GM12878 (cell line): ENCODE data around the gene CDC14B. TPM values are rescaled to one million over a fixed set of nuclear protein-coding genes. Genes with fewer than 3 reads are reported as not detected.

ENCODE experiments used
- ATAC-seq: fragments of 200-7000 bp; cut with Tn5 transposase; 3 replicates; pipeline ENCODE4 v1.9.1; 2020; ENCODE audit warnings: mild to moderate bottlenecking, moderate library complexity
- BruUV-seq: library from RNA; stranded (reverse); fragments of 400-500 nt; replicated peaks from 2 replicates; lab custom pipeline; 2021; lab: Mats Ljungman, UMichigan
- CTCF ChIA-PET: fragments of 300-600 bp; sonication (Branson Sonifier 250); formaldehyde crosslinking; extraction: SDS; loops from one replicate; lab custom pipeline; 2021; ENCODE audit warnings: inconsistent platforms; lab: Yijun Ruan, JAX
- POLR2A ChIA-PET: fragments of 350-600 bp; formaldehyde crosslinking; extraction: SDS; loops from one replicate; lab custom pipeline; 2021; ENCODE audit warnings: inconsistent platforms; lab: Charles Lee
- RAD21 ChIA-PET: fragments of 300-600 bp; sonication (Branson Sonifier 250); formaldehyde crosslinking; loops from one replicate; lab custom pipeline; 2023; ENCODE audit warnings: antibody characterized with exemption; ENCODE audit not compliant: unreplicated experiment; lab: Charles Lee
- SMC1A ChIA-PET: fragments of 300-600 bp; sonication (Branson Sonifier 250); formaldehyde crosslinking; loops from one replicate; lab custom pipeline; 2023; ENCODE audit not compliant: unreplicated experiment, uncharacterized antibody; lab: Charles Lee
- DNase-seq: peaks from one replicate; pipeline ENCODE4 v3.0.0-alpha.2; 2011; ENCODE audit warnings: low read depth, low spot score
- FAIRE-seq: peaks from 3 replicates; lab custom pipeline; 2011; peaks lifted over from hg19 to GRCh38; lab: Jason Lieb, UNC
- H2AFZ ChIP-seq: 2 replicates; pipeline ENCODE4 v1.6.0; 2011; ENCODE audit warnings: low read depth, low read length, control low read depth; ENCODE audit not compliant: control insufficient read depth
- H3K27ac ChIP-seq: 2 replicates; pipeline ENCODE4 v1.5.1; 2011; ENCODE audit warnings: control low read depth; ENCODE audit not compliant: control insufficient read depth, insufficient read depth
- H3K27me3 ChIP-seq, 2 experiments: replicated peaks in 1 of 2; 2 replicates each; pipeline versions ENCODE4 v1.6.0 to v1.6.1; 2011; ENCODE audit warnings: low read length in 1 of 2; ENCODE audit not compliant: control insufficient read depth in 2 of 2, insufficient read depth in 2 of 2
- H3K36me3 ChIP-seq, 2 experiments: 2 replicates each; pipeline ENCODE4 v1.5.1; 2011; ENCODE audit warnings: low read length in 1 of 2; ENCODE audit not compliant: control insufficient read depth in 2 of 2, insufficient read depth in 2 of 2
- H3K4me1 ChIP-seq: 2 replicates; pipeline ENCODE4 v1.6.1; 2011; ENCODE audit warnings: mild to moderate bottlenecking, low read length, moderate library complexity, mixed read lengths; ENCODE audit not compliant: control insufficient read depth, insufficient read depth
- H3K4me2 ChIP-seq: 2 replicates; pipeline ENCODE4 v1.6.0; 2011; ENCODE audit warnings: control low read depth; ENCODE audit not compliant: control insufficient read depth, insufficient read depth
- H3K4me3 ChIP-seq: fragments of 200-600 bp; sonication (generic); 2 replicates; pipeline ENCODE4 v1.5.1; 2016
- H3K79me2 ChIP-seq: 2 replicates; pipeline ENCODE4 v1.6.0; 2011; ENCODE audit warnings: low read length; ENCODE audit not compliant: control insufficient read depth, insufficient read depth
- H3K9ac ChIP-seq: 2 replicates; pipeline ENCODE4 v1.8.0; 2011; ENCODE audit warnings: low read length, control low read depth, mixed read lengths; ENCODE audit not compliant: control insufficient read depth, insufficient read depth
- H3K9me3 ChIP-seq: replicated peaks from 3 replicates; pipeline ENCODE4 v1.5.1; 2011; ENCODE audit warnings: mild to moderate bottlenecking, low read length; ENCODE audit not compliant: control insufficient read depth, insufficient read depth
- H4K20me1 ChIP-seq: 2 replicates; pipeline ENCODE4 v1.6.0; 2011; ENCODE audit not compliant: control insufficient read depth, insufficient read depth
- ASH2L ChIP-seq: fragments of 300-600, 200-600 bp; sonication (generic); IDR thresholded peaks from 2 replicates; pipeline ENCODE4 v1.6.1; 2017; ENCODE audit warnings: low read depth, mild to moderate bottlenecking, borderline replicate concordance
- CBFB ChIP-seq: IDR thresholded peaks from 2 replicates; pipeline ENCODE4 v1.6.1; 2016; ENCODE audit warnings: antibody characterized with exemption, low read depth
- CEBPB ChIP-seq, 2 experiments: fragments of 150-350 bp in 1 of 2; IDR thresholded peaks; 2 replicates each; pipeline ENCODE4 v1.6.1; 2012 to 2014; ENCODE audit warnings: low read depth in 2 of 2, low read length in 2 of 2, borderline replicate concordance in 1 of 2, inconsistent platforms in 1 of 2
- EED ChIP-seq: sonication (generic); IDR thresholded peaks from 2 replicates; pipeline ENCODE4 v1.6.1; 2016; ENCODE audit warnings: antibody characterized with exemption, low read depth
- IKZF2 ChIP-seq, 2 experiments: fragments of 450-650 bp; IDR thresholded peaks; 2 replicates each; pipeline ENCODE4 v1.6.1; 2017; ENCODE audit warnings: mild to moderate bottlenecking in 2 of 2, moderate library complexity in 2 of 2
- JUND ChIP-seq: IDR thresholded peaks from 2 replicates; pipeline ENCODE4 v1.6.1; 2012; ENCODE audit warnings: low read depth, mild to moderate bottlenecking, low read length, improper control_type of control experiment, moderate library complexity
- KLF5 ChIP-seq: fragments of 450-650 bp; IDR thresholded peaks from 2 replicates; pipeline ENCODE4 v1.6.1; 2014; ENCODE audit warnings: mild to moderate bottlenecking; ENCODE audit not compliant: partially characterized antibody
- PAX5 ChIP-seq: IDR thresholded peaks from 2 replicates; pipeline ENCODE4 v1.6.1; 2011; ENCODE audit warnings: low read depth, low read length, borderline replicate concordance
- PBX3 ChIP-seq: IDR thresholded peaks from 2 replicates; pipeline ENCODE4 v1.6.1; 2011; ENCODE audit warnings: mild to moderate bottlenecking, low read depth, low read length, moderate library complexity; ENCODE audit not compliant: insufficient replicate concordance
- RUNX3 ChIP-seq: IDR thresholded peaks from 2 replicates; pipeline ENCODE4 v1.6.1; 2012; ENCODE audit warnings: low read length, inconsistent platforms
- SIN3A ChIP-seq: IDR thresholded peaks from 2 replicates; pipeline ENCODE4 v1.6.1; 2012; ENCODE audit warnings: low read depth, low read length, improper control_type of control experiment
- SMAD1 ChIP-seq: fragments of 450-650 bp; IDR thresholded peaks from 2 replicates; pipeline ENCODE4 v1.6.1; 2018; ENCODE audit warnings: mild to moderate bottlenecking, low read depth; ENCODE audit not compliant: partially characterized antibody
- SMC3 ChIP-seq: IDR thresholded peaks from 2 replicates; pipeline ENCODE4 v1.6.1; 2011; ENCODE audit warnings: low read length, improper control_type of control experiment, borderline replicate concordance
- STAT1 ChIP-seq: fragments of 450-650 bp; conservative IDR thresholded peaks from 2 replicates; pipeline ENCODE4 v1.6.1; 2014; ENCODE audit warnings: antibody characterized with exemption, mild to moderate bottlenecking
- ZNF622 ChIP-seq: fragments of 450-650 bp; IDR thresholded peaks from 2 replicates; pipeline ENCODE4 v1.6.1; 2017; ENCODE audit warnings: mild to moderate bottlenecking, inconsistent platforms
- WGBS: methylation state at CpG from one replicate; pipeline ENCODE4 v1.1.6; 2016; ENCODE audit warnings: low lambda C conversion rate; ENCODE audit not compliant: insufficient replicate concordance, insufficient coverage; ENCODE audit errors: missing lambda C conversion rate; 5-methylcytosine and 5-hydroxymethylcytosine counted together
- in situ Hi-C: fragments of 300-500 bp; cut with MboI; formaldehyde crosslinking; loops from 9 replicates; pipeline ENCODE4 v1.14.3; 2018; ENCODE audit warnings: mixed read lengths
- intact Hi-C: fragments of 100-400 bp; cut with micrococcal nuclease; formaldehyde crosslinking; loops from one replicate; pipeline ENCODE4 v1.14.2; 2022; ENCODE audit not compliant: unreplicated experiment
- polyA plus RNA-seq, 11 experiments: library from polyadenylated mRNA; depleted of rRNA in 4 of 11; unstranded in 6 of 11; stranded (reverse) in 5 of 11; fragments of >200 nt; fragmentation: Nextera tagmentation in 4 of 11; fragmentation: Illumina TruSeq in 1 of 11; extraction: Ambion mirVana in 4 of 11; extraction: Trizol in 1 of 11; gene quantifications; 1 replicate in 1 of 11; 2 replicates in 10 of 11; pipeline versions ENCODE4 v1.2.1 to v1.2.3, GENCODE V29; 2011 to 2016; ENCODE audit warnings: inconsistent platforms in 2 of 11, missing spikeins in 2 of 11, low read depth in 1 of 11
- total RNA-seq, 4 experiments: library from RNA; depleted of rRNA in 3 of 4; stranded (reverse); fragments of >200 nt in 3 of 4; fragmentation: Illumina TruSeq in 1 of 4; extraction: Trizol in 1 of 4; gene quantifications; 2 replicates each; pipeline versions ENCODE4 v1.2.1 to v1.2.3, GENCODE V29; 2013 to 2021
- TF ChIP-seq, protein P1 (sequence below): fragments of 450-650 bp; IDR thresholded peaks from 2 replicates; pipeline ENCODE4 v1.6.1; 2017; ENCODE audit warnings: antibody characterized with exemption, mild to moderate bottlenecking, moderate library complexity
- TF ChIP-seq, protein P2 (sequence below): fragments of 150-350 bp; IDR thresholded peaks from 2 replicates; pipeline ENCODE4 v1.6.1; 2014; ENCODE audit warnings: mild to moderate bottlenecking, low read depth, low read length

CDC14B gene
- total and polyA plus RNA-seq, 10 of the 15 experiments (the other 5 are each of a cell fraction or from before 2014, with no cell fraction given), result 3.7 to 11.7 (median 6.2) TPM

- ATAC-seq (no peak), FAIRE-seq (no peak), DNase-seq (no peak)
- H3K9ac ChIP-seq, result no peak overlapping the region
- CTCF ChIA-PET, result no interaction called here
- no peak overlapping the region for H3K27ac ChIP-seq
- no peaks in the 10 kb centered on the region for H3K36me3 ChIP-seq
- no TSS peak for BruUV-seq
- SMC1A ChIA-PET, result no interaction called here
- intact Hi-C loops, result no loop called here
- H3K27me3 ChIP-seq, result peaks cover 2 to 16% of the 10 kb centered on the region in 2 experiments; a peak in 3 of 4 replicates
- WGBS, result 39% methylated on average over 6 of the region's 6 CpGs
- no peak overlapping the region for H3K4me3 ChIP-seq
- POLR2A ChIA-PET, result no interaction called here
- H4K20me1 ChIP-seq, result no peaks in the 10 kb centered on the region
- no peaks in the 10 kb centered on the region for H3K79me2 ChIP-seq
- RAD21 ChIA-PET, result no interaction called here
- in situ Hi-C loops, result no loop called here
- H2AFZ ChIP-seq, result no peak overlapping the region
- H3K4me1 ChIP-seq, result no peaks in the 10 kb centered on the region
- H3K4me2 ChIP-seq, result no peak overlapping the region
- TF ChIP-seq CEBPB (IDR thresholded peaks at IDR 0.05; ENCODE audit: borderline replicate concordance in 1 of 2, low read depth in 2 of 2, low read length in 2 of 2) (no peak), SIN3A (no peak), SMAD1 (no peak), PAX5 (no peak), EED (no peak), ASH2L (no peak), KLF5 (no peak), IKZF2 (IDR thresholded peaks at IDR 0.05) (no peak), PBX3 (no peak), RUNX3 (no peak), ZNF622 (no peak), STAT1 (no peak), CBFB (no peak), JUND (no peak), SMC3 (no peak)
- TF ChIP-seq, protein P1, sequence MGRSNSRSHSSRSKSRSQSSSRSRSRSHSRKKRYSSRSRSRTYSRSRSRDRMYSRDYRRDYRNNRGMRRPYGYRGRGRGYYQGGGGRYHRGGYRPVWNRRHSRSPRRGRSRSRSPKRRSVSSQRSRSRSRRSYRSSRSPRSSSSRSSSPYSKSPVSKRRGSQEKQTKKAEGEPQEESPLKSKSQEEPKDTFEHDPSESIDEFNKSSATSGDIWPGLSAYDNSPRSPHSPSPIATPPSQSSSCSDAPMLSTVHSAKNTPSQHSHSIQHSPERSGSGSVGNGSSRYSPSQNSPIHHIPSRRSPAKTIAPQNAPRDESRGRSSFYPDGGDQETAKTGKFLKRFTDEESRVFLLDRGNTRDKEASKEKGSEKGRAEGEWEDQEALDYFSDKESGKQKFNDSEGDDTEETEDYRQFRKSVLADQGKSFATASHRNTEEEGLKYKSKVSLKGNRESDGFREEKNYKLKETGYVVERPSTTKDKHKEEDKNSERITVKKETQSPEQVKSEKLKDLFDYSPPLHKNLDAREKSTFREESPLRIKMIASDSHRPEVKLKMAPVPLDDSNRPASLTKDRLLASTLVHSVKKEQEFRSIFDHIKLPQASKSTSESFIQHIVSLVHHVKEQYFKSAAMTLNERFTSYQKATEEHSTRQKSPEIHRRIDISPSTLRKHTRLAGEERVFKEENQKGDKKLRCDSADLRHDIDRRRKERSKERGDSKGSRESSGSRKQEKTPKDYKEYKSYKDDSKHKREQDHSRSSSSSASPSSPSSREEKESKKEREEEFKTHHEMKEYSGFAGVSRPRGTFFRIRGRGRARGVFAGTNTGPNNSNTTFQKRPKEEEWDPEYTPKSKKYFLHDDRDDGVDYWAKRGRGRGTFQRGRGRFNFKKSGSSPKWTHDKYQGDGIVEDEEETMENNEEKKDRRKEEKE, result no peak
- TF ChIP-seq, protein P2, sequence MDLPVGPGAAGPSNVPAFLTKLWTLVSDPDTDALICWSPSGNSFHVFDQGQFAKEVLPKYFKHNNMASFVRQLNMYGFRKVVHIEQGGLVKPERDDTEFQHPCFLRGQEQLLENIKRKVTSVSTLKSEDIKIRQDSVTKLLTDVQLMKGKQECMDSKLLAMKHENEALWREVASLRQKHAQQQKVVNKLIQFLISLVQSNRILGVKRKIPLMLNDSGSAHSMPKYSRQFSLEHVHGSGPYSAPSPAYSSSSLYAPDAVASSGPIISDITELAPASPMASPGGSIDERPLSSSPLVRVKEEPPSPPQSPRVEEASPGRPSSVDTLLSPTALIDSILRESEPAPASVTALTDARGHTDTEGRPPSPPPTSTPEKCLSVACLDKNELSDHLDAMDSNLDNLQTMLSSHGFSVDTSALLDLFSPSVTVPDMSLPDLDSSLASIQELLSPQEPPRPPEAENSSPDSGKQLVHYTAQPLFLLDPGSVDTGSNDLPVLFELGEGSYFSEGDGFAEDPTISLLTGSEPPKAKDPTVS, result no peak
- no peaks in the 10 kb centered on the region; the same call in 2 of the 3 replicates for H3K9me3 ChIP-seq
Observed at GRCh38 chr9:96615411-96615810, 4.2 kb downstream of the CDC14B start.
